GM10266 (cell line): Measurements from ENCODE around the gene RIMBP2.
"Not testable (repeated sequence)": the region's sequence is repeated elsewhere in the genome, so short reads cannot be mapped to it uniquely, and the experiment has no call there.

Experiments
- DNase-seq: peaks from one replicate; pipeline ENCODE4 v3.0.0; 2012; ENCODE audit errors: extremely low spot score
- CTCF ChIP-seq: IDR thresholded peaks from 2 replicates; pipeline ENCODE4 v1.5.1; 2012; ENCODE audit warnings: mild to moderate bottlenecking, low read depth; ENCODE audit not compliant: control insufficient read depth, insufficient read depth; ENCODE audit errors: missing control alignments

Gene RIMBP2

GRCh38 chr12:130651188-130651959 is 64.7 kb downstream of the RIMBP2 start:
- DNase-seq = no peak
- TF ChIP-seq CTCF = no peak

GRCh38 chr12:130650131-130650530 is 66.0 kb downstream of the RIMBP2 start:
- DNase-seq = no peak
- no peak for TF ChIP-seq CTCF

- TF ChIP-seq CTCF = no peak
- DNase-seq = no peak
These were observed 66.7 kb downstream of the RIMBP2 start for GRCh38 chr12:130649101-130650045.

GRCh38 chr12:130647814-130648213 is 68.3 kb downstream of the RIMBP2 start:
- TF ChIP-seq CTCF = no peak
- no peak for DNase-seq

- no peak for TF ChIP-seq CTCF
- DNase-seq = no peak
These were observed 69.3 kb downstream of the RIMBP2 start for GRCh38 chr12:130646716-130647370.

GRCh38 chr12:130646191-130646590 is 69.9 kb downstream of the RIMBP2 start:
- DNase-seq = not testable (repeated sequence)

- no peak for TF ChIP-seq CTCF
- no peak for DNase-seq
These were observed 70.3 kb downstream of the RIMBP2 start for GRCh38 chr12:130645751-130646150.
